Adrenal gland (tissue), 5 donors: ENCODE data around the gene HNRNPH1.
"Not testable (repeated sequence)": the region's sequence is repeated elsewhere in the genome, so short reads cannot be mapped to it uniquely, and the experiment has no call there.

ENCODE experiments used
- POLR2A ChIP-seq, 2 donors: fragments of 450-650 bp; IDR thresholded peaks; one replicate each; pipeline ENCODE4 v1.6.1; 2017; ENCODE audit warnings: antibody characterized with exemption in 2 of 2, mild to moderate bottlenecking in 2 of 2, moderate library complexity in 1 of 2
- TF ChIP-seq, protein P1 (sequence below), 6 experiments: fragments of 450-650 bp in 4 of 6; fragments of 200-600 bp in 2 of 6; sonication (generic) in 1 of 6; IDR thresholded peaks; 1 replicate in 5 of 6; 2 replicates in 1 of 6; pipeline versions ENCODE4 v1.5.1 to v1.8.0; 2016 to 2021; ENCODE audit warnings: antibody characterized with exemption in 6 of 6, mild to moderate bottlenecking in 2 of 6, moderate library complexity in 1 of 6
- donor health status: DM: no; HTN: no; CAD: no.

DNA sequence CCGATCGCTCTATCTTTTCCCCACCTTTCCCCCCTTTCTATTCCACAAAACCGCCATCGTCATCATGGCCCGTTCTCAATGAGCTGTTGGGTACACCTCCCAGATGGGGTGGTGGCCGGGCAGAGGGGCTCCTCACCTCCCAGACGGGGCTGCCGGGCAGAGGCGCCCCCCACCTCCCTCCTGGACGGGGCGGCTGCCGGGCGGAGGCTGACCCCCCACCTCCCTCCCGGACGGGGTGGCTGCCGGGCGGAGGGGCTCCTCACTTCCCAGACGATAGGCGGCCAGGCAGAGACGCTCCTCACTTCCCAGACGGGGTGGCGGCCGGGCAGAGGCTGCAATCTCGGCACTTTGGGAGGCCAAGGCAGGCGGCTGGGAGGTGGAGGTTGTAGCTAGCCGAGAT is 26.8 kb upstream of the HNRNPH1 start:
- TF ChIP-seq, protein P1, sequence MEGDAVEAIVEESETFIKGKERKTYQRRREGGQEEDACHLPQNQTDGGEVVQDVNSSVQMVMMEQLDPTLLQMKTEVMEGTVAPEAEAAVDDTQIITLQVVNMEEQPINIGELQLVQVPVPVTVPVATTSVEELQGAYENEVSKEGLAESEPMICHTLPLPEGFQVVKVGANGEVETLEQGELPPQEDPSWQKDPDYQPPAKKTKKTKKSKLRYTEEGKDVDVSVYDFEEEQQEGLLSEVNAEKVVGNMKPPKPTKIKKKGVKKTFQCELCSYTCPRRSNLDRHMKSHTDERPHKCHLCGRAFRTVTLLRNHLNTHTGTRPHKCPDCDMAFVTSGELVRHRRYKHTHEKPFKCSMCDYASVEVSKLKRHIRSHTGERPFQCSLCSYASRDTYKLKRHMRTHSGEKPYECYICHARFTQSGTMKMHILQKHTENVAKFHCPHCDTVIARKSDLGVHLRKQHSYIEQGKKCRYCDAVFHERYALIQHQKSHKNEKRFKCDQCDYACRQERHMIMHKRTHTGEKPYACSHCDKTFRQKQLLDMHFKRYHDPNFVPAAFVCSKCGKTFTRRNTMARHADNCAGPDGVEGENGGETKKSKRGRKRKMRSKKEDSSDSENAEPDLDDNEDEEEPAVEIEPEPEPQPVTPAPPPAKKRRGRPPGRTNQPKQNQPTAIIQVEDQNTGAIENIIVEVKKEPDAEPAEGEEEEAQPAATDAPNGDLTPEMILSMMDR (IDR thresholded peaks at IDR 0.05), result not testable (repeated sequence)
- TF ChIP-seq POLR2A (IDR thresholded peaks at IDR 0.05), result not testable (repeated sequence)
